HG02943 (cell line): Measurements from ENCODE around the gene CPZ.

Experiments
- ATAC-seq: cut with Tn5 transposase; IDR thresholded peaks from one replicate; pipeline ENCODE4 v1.9.1; 2021; ENCODE audit warnings: mild to moderate bottlenecking, low read depth, moderate library complexity; ENCODE audit not compliant: unreplicated experiment

CPZ gene

DNA sequence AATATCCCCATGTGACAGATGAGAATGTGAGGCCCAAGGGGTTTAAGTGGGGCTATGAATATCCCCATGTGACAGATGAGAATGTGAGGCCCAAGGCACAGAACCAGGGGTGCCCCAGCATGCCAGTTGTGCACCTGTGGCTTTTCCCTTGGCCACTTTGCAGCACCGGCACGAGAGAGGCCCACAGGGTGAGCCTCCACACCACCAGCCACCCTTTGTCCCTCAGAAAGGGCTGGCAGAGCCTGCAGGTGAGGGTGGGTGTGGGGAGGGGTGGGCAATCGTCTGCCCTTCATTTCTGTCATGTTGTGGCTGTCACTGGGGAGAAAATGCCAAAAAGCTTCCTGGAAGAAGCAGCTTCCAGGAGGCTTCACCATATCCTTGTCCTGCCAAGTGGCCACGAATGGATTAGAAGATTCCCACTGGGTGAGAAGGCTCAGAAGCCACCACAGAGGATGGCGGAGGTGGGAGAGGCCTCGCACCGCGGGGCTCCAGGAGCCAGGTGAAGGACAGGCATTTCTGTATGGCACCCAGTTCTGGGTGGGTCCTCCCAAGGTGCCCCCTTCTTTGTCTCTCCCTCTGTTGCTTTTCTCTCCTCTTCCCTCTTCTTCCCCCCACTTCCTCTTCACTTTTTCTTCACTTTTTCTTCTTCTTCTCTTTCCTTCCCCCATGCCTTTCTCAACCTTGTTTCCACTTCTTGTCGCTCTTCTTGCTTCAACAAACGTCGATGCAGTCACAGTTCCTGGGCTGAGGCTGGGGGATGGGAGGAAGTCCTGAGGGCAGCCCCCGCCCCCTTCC lies 12.8 kb upstream of the CPZ start:
- ATAC-seq = no peak

DNA sequence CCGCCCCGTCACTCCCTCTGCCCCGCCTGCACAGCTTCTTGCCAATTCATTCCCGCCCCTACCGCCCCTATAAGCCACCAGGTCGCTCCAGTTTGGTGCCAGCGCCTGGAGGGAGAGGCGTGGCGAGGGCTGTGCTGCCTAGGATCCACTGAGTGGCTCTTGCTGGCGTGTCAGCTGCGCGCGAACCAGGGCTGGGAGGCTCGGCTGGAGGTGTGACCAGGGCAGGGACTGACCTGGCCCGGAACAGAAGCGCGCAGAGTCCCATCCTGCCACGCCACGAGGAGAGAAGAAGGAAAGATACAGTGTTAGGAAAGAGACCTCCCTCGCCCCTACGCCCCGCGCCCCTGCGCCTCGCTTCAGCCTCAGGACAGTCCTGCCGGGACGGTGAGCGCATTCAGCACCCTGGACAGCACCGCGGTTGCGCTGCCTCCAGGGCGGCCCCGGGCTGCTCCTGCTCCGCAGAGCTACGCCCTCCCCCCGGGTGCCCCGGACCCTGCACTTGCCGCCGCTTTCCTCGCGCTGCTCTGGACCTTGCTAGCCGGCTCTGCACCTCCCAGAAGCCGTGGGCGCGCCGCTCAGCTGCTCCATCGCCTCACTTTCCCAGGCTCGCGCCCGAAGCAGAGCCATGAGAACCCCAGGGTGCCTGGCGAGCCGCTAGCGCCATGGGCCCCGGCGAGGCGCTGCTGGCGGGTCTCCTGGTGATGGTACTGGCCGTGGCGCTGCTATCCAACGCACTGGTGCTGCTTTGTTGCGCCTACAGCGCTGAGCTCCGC lies 12.1 kb upstream of the CPZ start, which contains the start of gene GPR78:
TSS of gene GPR78 (plus strand) at position 72 of the 773 bp plus-strand sequence. CDS start at position 663, 591 bp downstream.
- no peak for ATAC-seq

DNA sequence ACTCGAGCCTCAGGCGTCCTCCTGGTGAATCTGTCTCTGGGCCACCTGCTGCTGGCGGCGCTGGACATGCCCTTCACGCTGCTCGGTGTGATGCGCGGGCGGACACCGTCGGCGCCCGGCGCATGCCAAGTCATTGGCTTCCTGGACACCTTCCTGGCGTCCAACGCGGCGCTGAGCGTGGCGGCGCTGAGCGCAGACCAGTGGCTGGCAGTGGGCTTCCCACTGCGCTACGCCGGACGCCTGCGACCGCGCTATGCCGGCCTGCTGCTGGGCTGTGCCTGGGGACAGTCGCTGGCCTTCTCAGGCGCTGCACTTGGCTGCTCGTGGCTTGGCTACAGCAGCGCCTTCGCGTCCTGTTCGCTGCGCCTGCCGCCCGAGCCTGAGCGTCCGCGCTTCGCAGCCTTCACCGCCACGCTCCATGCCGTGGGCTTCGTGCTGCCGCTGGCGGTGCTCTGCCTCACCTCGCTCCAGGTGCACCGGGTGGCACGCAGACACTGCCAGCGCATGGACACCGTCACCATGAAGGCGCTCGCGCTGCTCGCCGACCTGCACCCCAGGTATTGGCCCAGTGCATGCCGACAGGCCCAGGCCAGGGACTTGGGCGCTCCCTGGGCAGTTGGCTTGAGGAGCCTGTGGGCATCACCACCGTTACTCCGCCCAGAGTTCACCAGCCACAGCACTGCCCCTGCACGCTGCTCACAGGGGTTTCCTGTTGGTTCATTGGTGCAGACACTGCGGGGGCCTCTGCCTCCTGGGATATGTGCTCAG lies 11.3 kb upstream of the CPZ start:
- no peak for ATAC-seq

DNA sequence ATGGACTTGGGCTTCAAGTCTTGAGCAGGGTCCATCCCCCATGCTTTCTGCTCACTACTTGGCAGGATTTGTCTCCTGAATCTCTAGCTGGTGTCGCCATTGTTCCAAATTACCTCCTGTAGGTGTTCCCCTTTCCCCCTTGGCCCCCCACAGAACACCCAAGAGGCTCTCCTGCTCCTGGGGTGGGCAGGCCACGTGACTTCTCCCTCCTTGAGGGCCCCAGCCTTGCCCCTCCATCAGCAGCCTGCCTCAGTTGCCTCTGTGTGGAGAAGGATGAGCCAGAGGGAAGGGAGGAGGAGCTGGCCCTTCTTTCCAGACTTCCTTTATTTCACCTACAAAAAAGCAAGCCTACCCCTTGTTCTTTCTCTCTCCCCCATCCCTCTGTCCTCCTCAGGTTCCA lies 10.5 kb upstream of the CPZ start:
- ATAC-seq = no peak

DNA sequence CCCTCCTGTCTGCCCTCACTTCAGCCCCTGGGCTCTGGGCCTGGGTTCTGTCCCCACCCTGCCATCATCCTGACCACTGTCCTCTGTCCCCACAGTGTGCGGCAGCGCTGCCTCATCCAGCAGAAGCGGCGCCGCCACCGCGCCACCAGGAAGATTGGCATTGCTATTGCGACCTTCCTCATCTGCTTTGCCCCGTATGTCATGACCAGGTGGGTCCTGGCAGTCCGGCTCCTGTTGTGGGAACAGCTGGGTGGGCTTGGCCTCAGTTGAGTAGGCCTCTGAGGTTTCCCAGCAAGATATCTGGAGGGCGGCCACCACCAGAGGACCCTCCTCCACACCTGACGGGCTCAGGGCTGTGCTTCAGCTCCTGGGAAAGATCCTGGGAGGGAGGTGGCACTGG lies 10.1 kb upstream of the CPZ start:
- ATAC-seq = no peak

DNA sequence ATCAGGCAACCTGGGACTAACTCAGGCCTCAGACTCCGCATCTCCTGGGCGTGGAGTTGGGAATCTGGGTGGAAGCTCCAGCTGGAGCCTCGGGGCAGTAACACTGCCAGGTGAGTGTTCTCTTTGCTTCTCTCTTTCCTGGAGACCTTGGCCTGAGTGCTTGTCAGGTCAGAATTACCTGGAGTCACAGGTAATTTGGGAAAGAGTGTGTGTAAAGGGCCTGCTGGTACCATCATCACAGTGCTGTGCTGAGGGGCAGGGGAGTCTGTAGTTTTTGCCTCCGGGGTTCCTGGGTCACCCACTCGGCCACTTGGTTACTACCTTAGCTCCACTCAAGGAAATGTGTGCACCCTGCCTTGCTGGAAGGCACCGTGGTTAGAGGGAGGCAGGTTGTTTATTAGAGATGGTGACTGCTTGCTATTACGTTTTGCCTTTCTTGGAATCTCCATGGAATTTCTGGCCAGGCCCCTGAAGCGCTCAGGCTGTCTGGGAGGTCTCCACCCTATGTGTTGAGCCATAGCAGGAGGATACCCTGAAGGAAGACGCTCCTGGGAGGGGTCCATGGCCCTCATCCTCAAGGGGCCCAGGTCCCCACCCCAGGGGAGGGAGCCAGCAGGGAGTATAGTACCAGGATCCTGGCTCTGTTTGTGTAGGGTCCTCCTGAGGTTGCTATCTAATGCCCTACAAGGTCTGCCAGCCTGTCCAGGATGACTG lies 9.5 kb upstream of the CPZ start:
- no peak for ATAC-seq

DNA sequence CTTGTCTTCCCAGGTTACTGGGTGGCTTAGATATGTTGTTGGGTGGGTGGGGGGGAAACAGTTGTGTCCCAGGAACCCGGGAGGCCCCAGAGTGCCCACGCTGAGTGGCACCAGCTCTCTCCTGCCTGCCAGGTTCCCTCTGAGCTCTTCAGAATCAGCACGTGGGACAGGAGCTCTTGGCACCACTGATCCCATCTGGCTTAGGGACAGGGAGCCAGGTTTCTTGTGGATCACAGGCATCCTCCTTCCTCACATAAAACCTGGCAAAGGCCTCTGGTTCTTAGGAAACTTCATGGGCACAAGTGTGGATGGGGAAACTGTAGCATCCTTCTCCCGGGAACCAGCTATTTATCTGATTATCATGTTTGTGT lies 8.9 kb upstream of the CPZ start:
- no peak for ATAC-seq

DNA sequence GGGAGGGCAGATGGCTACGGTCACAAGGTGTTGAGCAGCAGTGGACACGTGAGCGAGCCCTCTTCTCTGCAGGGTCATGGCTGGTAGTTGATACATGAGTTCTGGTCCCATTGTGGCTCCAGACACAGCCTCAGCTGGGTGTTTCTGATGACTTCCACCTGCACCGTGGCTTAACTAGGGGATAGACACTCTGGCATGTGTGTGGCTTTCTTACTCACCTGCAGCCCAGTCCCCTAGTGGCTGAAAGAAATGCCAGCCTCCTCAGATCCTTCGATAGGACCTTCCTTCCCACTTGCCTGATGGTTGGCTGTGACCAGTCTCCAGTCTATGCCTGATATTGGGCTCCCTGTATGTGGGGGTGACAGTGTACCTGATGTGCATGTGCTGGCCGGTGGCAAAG lies 7.4 kb upstream of the CPZ start:
- ATAC-seq = no peak

DNA sequence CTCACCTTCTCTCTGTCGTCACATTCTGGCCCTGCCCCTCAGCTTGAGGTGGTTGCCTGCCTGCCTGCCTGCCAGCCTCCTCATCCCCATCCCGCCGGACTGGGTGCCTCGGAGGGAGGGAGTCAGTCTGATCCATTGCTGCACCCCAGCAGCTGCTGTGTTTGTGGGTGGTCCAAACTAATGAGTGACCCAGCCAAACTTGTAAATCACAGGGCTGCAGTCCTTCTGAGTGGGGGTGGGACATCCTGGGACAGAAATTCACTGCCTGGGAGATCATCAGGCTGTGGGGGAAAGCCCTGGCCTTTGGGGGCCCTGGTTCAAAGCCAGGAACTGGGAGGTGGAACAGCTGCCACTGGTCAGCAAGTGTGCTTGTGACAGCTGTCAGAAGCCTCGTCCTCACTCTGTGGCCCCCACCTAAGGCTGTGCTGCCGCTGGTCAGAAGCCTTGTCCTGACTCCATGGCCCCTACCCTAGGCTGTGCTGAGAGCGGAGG lies 6.8 kb upstream of the CPZ start:
- no peak for ATAC-seq

DNA sequence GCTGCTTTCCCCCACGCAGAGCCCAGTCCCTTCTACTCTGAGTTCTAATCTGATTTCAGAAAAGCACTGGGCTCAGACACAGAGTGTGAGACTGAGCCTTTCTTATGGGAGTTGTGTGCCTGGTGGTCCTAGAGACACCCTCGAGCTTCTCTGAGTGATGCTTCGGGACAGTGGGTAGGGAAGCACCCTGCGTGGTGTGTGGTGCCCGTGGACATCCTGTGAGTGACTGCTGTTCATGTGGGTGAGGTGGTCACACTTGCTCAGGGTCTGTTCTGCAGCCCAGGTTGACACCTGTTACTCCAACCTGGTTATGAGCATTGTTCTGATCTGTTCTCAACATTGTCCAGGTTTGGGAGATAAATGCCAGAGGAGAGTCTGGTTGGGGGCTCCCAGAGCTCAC lies 6.3 kb upstream of the CPZ start:
- no peak for ATAC-seq

DNA sequence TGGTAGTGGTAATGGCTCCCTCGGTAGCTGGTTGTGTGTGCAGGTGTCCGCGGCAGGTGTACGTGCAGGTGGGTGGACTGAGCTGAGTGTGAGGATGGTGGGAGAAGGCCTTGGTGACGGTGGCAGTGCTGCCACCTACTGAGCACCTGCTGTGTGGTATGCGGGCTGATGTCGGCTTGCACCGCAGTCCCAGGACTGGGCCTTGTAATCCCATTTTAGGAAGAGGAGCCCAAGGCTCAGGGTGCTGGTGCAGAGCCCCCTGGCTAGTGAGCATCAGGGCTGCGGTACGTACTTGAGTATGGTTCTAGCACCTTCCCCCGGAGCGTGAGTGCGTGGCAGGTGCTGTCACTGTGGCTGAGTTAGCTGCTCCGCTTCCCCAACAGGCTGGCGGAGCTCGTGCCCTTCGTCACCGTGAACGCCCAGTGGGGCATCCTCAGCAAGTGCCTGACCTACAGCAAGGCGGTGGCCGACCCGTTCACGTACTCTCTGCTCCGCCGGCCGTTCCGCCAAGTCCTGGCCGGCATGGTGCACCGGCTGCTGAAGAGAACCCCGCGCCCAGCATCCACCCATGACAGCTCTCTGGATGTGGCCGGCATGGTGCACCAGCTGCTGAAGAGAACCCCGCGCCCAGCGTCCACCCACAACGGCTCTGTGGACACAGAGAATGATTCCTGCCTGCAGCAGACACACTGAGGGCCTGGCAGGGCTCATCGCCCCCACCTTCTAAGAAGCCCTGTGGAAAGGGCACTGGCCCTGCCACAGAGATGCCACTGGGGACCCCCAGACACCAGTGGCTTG lies 5.7 kb upstream of the CPZ start:
- ATAC-seq = no peak

DNA sequence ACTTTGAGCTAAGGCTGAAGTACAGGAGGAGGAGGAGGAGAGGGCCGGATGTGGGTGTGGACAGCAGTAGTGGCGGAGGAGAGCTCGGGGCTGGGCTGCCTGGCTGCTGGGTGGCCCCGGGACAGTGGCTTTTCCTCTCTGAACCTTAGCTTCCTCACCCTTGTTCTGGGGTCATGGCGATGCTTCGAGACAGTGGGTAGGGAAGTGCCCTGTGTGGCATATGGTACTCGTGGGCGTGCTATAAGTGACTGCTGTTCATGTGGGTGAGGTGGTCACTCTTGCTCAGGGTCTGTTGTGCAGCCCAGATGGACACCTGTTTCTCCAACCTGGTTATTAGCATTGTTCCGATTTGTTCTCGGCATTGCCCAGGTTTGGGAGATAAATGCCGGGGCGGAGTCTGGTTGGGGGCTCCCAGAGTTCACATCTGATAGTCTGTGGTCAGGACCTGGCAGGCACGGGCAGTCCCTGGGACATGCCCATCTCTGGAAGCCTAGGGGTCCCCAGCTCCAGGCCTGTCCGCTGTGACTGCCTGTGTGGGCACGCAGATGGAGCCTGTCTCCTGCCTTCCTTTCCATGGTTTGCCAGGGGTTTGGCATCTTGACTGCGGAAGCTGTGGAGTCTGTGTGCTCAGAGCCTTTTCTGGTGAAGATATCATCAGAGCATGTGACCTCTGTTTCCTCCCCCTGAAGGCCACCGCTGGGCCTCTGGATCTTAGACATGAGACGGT lies 4.9 kb upstream of the CPZ start:
- no peak for ATAC-seq

DNA sequence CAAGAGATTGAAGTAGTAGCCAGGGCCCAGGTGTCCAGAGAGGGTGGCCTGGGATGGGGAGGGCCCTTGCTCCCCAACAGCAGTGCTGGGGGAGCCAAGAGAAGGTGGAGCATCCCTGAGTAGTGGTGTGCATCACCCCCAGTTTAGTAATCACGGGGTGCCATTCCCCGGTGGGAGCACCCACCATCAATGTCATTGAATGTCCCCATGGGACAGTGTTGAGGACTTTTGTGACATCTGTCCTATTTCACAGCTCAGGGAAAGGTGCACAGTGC lies 4.4 kb upstream of the CPZ start:
- no peak for ATAC-seq

DNA sequence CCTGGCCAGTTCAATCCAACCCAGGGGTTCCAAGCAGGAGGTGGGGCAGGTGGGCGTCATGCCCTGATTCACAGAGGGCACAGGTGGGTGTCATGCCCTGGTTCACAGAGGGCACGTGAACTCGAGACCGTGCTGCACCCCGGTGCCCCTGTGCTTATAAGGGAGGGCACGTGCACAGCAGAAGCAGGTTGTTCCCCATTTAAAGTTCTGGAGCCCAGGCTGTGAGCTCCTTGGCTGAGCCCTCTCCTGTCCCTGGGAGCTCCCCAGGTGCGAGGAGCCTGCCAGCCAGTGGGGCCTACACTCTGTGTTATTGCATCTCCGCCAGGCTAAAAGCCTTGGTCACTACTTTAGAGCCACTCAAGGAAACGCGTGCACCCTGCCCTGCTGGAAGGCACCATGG lies 3.2 kb upstream of the CPZ start:
- no peak for ATAC-seq

DNA sequence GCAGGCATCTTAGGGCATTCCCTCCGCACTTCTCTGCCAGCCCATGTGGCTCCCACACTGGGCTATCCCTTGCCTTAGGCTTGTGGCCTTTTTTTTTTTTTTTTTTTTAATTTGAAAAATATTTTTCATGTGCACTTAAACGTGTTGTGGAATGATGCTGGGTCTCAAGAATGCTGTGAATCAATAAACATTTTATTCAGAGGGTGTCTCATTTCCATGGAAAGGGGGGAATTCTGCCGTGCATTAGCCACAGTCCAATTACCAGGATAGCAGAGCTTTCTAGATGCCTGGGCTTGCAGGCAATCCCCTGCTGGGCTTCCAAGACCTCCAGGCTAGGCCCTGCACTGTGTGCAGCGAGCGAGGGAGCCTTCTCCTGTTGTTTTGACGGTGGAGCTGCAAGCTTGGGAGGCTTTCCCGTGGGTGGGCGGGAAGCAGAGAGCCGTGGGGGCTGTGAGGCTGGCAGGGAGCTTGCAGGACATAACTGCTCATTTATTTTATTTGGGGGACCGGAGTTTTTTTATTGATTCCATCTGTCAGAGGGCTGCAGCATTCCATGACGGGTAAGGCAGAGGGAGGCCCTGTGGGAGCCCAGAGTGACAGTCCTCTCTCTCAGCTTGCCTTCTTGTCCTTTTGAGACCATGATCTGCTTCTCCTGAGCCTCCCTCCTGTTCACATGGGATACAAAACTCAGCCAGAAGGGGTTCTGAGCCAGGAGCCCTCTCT lies 2.6 kb upstream of the CPZ start:
- ATAC-seq = no peak

DNA sequence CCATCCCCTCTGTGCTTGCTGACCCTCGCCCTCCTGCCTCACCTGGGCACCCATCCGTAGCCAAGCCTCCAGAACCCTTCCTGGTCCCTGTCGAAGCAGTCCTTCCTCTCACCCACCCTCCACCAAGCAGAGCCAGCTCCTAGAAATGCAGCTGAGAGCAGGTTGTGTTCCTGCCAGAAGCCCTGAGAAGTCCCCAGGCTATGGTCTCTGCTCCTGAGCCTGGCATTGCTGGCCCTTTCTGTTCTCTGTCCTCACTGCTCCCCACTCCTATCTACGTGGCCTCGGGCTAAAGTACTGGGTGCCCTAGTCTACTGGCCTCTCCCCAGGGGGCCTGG lies 2.1 kb upstream of the CPZ start:
- ATAC-seq = no peak

DNA sequence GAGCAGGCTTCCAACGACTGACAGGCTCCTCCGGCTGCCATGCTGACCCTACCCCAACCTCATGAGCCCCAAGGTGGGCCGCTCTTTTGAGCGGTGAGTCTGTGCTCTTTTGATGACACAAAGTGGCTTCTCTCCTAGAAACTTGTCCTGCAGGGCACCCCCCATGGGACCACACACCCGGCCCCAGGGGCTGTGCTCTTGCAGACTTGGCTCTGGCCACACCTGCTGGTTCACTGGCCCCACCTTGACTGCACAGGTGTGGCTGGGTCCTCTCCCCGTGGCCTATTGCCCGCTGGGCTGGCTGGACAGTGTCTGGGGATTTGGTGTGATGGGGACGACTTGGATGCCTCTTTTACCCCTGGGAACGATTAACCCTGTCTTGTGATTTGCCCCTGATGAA lies 1.5 kb upstream of the CPZ start:
- no peak for ATAC-seq

DNA sequence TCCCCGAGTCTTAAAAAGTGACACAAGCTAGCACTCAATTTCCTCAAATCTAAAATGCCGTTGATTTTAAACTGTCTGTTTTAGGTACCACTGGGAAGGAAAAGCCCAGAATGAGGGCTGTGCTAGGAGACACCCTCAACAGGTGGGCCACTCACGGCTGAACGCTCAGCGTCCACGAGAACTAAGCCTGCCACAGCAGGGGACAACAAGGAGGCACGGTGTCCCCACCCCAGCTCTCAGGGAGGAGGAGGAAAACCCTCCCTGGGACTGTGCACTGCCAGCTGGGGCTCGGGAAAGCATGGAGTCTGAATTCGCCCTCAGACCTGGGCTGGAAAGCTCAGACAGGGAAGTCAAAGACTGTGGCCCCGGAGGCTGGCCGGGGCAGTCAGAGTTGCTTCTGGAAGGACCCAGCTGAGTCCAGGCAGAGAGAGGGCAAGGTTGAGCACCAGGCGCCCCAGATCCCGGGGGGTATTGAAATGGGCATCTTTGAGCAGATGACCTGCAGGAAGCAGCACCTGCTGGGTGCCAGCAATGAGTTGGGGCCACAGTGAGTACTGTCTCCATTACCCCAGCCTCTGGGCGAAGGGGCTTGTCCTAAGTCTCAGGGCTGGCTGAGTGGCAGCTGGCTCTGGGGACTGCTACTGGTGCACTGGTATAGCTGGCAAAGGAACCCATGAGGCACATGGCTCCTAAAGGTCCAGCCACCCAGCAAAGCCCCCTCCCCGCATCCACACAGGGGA lies 769 bp upstream of the CPZ start:
- no peak for ATAC-seq
